ENCODE measurements around the gene MERTK.

GRCh38 chr2:112073875-112074274 lies 175.5 kb downstream of the MERTK start:
- TF ChIP-seq CTCF (IDR thresholded peaks at IDR 0.05) (no peak), JUND (IDR thresholded peaks at IDR 0.05) (no peak), PBX3 (IDR thresholded peaks at IDR 0.05) (no peak), USF2 (IDR thresholded peaks at IDR 0.05; ENCODE audit: borderline replicate concordance, low read depth, low read length) (no peak), RAD21 (IDR thresholded peaks at IDR 0.05; ENCODE audit: low read length) (no peak), TAF1 (IDR thresholded peaks at IDR 0.05; ENCODE audit: borderline replicate concordance, low read depth, low read length) (no peak), EZH2phosphoT487 (IDR thresholded peaks at IDR 0.05; ENCODE audit: borderline replicate concordance, low read depth) (no peak), GABPA (IDR thresholded peaks at IDR 0.05; ENCODE audit: low read depth) (no peak), REST (IDR thresholded peaks at IDR 0.05; ENCODE audit: low read depth, low read length) (no peak), SMC3 (IDR thresholded peaks at IDR 0.05; ENCODE audit: low read depth, low read length) (no peak), EP300 (IDR thresholded peaks at IDR 0.05; ENCODE audit: borderline replicate concordance in 1 of 2, low read depth in 1 of 2, low read length in 1 of 2) (no peak)

All from SK-N-SH (cell line).